Chondrocyte (in vitro differentiated cells): ENCODE results near the gene COMMD1. TPM values are rescaled to one million over a fixed set of nuclear protein-coding genes. Genes with fewer than 3 reads are reported as not detected.

ENCODE experiments used
- DNase-seq: peaks from one replicate; pipeline ENCODE4 v3.0.0; 2021; ENCODE audit warnings: mixed read lengths, low spot score
- H3K27ac Mint-ChIP-seq: one replicate; pipeline ENCODE4 v1.8.0; 2021; ENCODE audit warnings: mild to moderate bottlenecking, moderate library complexity, mixed read lengths; ENCODE audit not compliant: unreplicated experiment
- H3K27me3 Mint-ChIP-seq: 2 replicates; pipeline ENCODE4 v1.8.0; 2021; ENCODE audit warnings: low read depth, mixed read lengths
- H3K36me3 Mint-ChIP-seq: 2 replicates; pipeline ENCODE4 v1.8.0; 2021; ENCODE audit warnings: low read depth, mixed read lengths
- H3K4me1 Mint-ChIP-seq: 2 replicates; pipeline ENCODE4 v1.8.0; 2021; ENCODE audit warnings: low read depth, mild to moderate bottlenecking, mixed read lengths
- H3K4me3 Mint-ChIP-seq: one replicate; pipeline ENCODE4 v1.8.0; 2021; ENCODE audit warnings: mild to moderate bottlenecking, moderate library complexity, mixed read lengths; ENCODE audit not compliant: unreplicated experiment
- H3K9me3 Mint-ChIP-seq: 2 replicates; pipeline ENCODE4 v1.8.0; 2021; ENCODE audit warnings: low read depth, mixed read lengths
- total RNA-seq: library from RNA; stranded (reverse); gene quantifications from 3 replicates; pipeline ENCODE4 v1.2.1, GENCODE V29; 2021
- TF ChIP-seq, protein P1 (sequence below): fragments of 200-600 bp; sonication (generic); IDR thresholded peaks from 2 replicates; pipeline ENCODE4 v1.5.0; 2021; ENCODE audit warnings: antibody characterized with exemption, mild to moderate bottlenecking, moderate library complexity

Gene COMMD1
- total RNA-seq, 1 donor from 2014 or later = 37.0 TPM

DNA sequence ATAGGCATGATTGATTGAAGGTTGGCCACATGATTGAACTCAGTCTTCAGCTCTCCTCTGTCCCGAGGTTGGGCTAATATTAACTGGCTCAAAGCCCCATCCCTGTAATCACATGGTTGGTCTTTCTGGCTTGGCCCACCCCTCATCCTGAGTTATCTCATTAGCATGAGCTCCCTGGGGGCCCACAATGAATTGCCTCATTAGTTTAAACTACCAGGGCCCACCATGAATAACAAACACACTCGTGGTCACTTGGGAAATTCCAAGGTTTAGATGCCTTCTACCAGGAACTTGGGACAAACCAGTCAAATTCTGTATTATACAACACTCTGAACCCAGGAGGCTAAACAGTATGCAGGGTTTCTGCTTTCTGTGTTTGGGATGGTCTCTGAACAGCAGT lies 168.8 kb downstream of the COMMD1 start:
- TF ChIP-seq, protein P1, sequence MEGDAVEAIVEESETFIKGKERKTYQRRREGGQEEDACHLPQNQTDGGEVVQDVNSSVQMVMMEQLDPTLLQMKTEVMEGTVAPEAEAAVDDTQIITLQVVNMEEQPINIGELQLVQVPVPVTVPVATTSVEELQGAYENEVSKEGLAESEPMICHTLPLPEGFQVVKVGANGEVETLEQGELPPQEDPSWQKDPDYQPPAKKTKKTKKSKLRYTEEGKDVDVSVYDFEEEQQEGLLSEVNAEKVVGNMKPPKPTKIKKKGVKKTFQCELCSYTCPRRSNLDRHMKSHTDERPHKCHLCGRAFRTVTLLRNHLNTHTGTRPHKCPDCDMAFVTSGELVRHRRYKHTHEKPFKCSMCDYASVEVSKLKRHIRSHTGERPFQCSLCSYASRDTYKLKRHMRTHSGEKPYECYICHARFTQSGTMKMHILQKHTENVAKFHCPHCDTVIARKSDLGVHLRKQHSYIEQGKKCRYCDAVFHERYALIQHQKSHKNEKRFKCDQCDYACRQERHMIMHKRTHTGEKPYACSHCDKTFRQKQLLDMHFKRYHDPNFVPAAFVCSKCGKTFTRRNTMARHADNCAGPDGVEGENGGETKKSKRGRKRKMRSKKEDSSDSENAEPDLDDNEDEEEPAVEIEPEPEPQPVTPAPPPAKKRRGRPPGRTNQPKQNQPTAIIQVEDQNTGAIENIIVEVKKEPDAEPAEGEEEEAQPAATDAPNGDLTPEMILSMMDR = no peak
- Mint-ChIP-seq H3K4me3 (no peak overlapping the region), H3K4me1 (peaks cover 17% of the 10 kb centered on the region), H3K27ac (no peak overlapping the region), H3K27me3 (no peaks in the 10 kb centered on the region), H3K36me3 (no peaks in the 10 kb centered on the region), H3K9me3 (no peaks in the 10 kb centered on the region)
- no peak for DNase-seq

DNA sequence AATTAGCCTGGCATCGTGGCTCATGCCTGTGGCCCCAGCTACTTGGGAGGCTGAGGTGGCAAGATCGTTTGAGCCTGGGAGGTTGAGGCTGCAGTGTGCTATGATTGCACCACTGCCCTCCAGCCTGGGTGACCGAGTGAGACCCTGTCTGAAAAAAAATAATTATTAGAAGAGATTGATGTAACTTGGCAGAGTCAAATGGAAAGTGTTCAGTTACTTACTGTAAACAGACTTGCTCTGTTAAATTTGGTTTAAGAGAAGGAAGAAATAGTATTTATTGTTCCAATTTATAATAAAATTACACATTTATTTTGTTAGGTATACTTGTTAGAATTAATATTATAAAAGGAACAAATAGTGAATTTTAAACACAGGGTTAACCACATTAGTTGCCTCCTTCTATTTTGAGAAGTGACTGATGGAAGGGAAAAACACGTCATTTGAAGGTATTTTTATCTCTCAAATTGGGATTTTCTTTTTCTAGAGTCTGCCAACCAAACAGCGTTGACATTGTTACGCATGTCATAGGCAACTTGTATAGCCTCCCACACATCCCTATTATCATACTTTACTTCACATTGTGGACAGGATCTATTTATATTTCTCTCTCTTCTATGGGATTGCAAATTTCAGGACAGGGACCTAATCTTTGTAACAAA lies 171.6 kb downstream of the COMMD1 start:
- peak overlapping the region; percentile 68 for H3K27ac Mint-ChIP-seq

DNA sequence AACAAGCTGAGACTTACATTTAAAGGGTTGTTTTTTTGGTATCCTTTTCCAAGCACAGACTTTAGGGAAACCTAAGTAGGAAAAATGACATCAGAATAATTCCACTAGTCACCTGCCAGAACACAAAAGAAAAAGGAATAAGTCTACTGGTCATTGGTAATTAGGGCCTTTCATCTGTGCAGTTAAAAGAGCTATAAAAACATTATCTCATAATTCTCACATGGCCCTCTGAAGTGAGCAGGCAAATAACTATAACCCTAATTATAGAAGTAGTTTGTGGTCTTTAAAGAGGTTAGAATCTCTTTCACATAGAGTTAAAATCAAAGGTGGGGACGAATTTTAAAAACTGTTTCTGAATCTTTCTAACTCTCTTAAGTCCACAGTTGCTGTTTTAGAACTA lies 179.3 kb downstream of the COMMD1 start:
- H3K4me3 Mint-ChIP-seq = no peak overlapping the region
- DNase-seq = no peak
- no peaks in the 10 kb centered on the region for H3K36me3 Mint-ChIP-seq
- peaks cover 6% of the 10 kb centered on the region for H3K9me3 Mint-ChIP-seq
- TF ChIP-seq, protein P1 = no peak
- H3K4me1 Mint-ChIP-seq = peaks cover 27% of the 10 kb centered on the region
- H3K27ac Mint-ChIP-seq = no peak overlapping the region
- no peaks in the 10 kb centered on the region for H3K27me3 Mint-ChIP-seq

More for the DNA sequence above, 171.6 kb downstream of the COMMD1 start:
- TF ChIP-seq, protein P1 = no peak
- peaks cover 39% of the 10 kb centered on the region for H3K4me1 Mint-ChIP-seq
- H3K36me3 Mint-ChIP-seq = no peaks in the 10 kb centered on the region
- no peaks in the 10 kb centered on the region for H3K27me3 Mint-ChIP-seq
- peaks cover 6% of the 10 kb centered on the region for H3K9me3 Mint-ChIP-seq
- DNase-seq = no peak
- no peak overlapping the region for H3K4me3 Mint-ChIP-seq

DNA sequence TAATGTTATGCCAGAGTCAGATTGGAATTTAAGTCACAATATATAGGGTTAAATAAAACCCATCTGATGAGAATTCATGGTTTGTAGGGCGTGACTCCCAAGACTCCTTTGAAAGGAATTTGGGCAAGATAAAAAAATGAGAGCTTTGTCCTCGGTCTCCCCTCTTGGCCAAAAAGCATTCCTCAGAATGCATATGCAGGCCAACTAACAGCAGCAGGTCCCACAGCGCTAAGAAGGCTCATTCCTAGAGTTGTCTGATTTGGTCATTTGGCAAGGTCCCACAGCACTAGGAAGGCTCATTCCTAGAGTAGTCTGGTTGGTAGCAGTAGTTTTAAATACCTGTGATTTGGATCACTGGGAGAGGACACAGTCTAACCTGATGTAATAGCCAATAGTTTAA lies 184.2 kb downstream of the COMMD1 start:
- Mint-ChIP-seq H3K9me3 (no peaks in the 10 kb centered on the region), H3K4me1 (no peaks in the 10 kb centered on the region), H3K4me3 (no peak overlapping the region), H3K27ac (no peak overlapping the region), H3K36me3 (no peaks in the 10 kb centered on the region), H3K27me3 (no peaks in the 10 kb centered on the region)
- DNase-seq = no peak
- TF ChIP-seq, protein P1 = no peak

DNA sequence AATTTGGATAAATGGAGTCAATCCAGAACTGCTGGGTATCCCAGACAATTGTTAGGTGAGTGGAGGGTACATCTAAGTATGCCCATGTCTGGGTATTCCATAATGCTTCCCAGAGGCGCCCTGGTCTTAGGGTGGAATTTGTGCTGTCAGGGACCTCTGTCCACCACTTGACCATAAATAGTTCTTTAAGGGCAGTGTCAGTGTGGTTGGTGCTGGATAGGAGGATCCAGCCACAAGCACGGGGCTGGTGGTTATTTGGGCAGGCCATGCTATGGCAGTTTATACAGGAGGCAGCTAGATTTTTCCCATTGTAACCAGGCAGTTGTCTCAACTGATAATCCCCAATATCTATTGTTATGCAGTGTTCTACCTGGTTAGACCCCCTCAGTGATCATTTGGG lies 186.0 kb downstream of the COMMD1 start:
- no peaks in the 10 kb centered on the region for H3K27me3 Mint-ChIP-seq
- H3K4me3 Mint-ChIP-seq = no peak overlapping the region
- H3K27ac Mint-ChIP-seq = no peak overlapping the region
- TF ChIP-seq, protein P1 = no peak
- DNase-seq = peak; percentile 30
- no peaks in the 10 kb centered on the region for H3K9me3 Mint-ChIP-seq
- no peaks in the 10 kb centered on the region for H3K4me1 Mint-ChIP-seq
- no peaks in the 10 kb centered on the region for H3K36me3 Mint-ChIP-seq
